ENCODE data around the gene FKBP11.
"Not testable (repeated sequence)": the region's sequence is repeated elsewhere in the genome, so short reads cannot be mapped to it uniquely, and the experiment has no call there.

FKBP11 gene

GRCh38 chr12:48954841-48955501 is 29.7 kb upstream of the FKBP11 start:
- DNase-seq = no peak

- no peak for DNase-seq
Observed at GRCh38 chr12:48954061-48954460, 28.8 kb upstream of the FKBP11 start.

GRCh38 chr12:48952691-48953090 is 27.4 kb upstream of the FKBP11 start:
- DNase-seq = no peak

GRCh38 chr12:48947727-48948126 is 22.4 kb upstream of the FKBP11 start:
- DNase-seq = no peak

- no peak for DNase-seq
Observed at GRCh38 chr12:48946943-48947342, 21.7 kb upstream of the FKBP11 start.

GRCh38 chr12:48946205-48946604 is 20.9 kb upstream of the FKBP11 start:
- DNase-seq = no peak

GRCh38 chr12:48943221-48943620 is 17.9 kb upstream of the FKBP11 start:
- DNase-seq = no peak

GRCh38 chr12:48940181-48940580 is 14.9 kb upstream of the FKBP11 start:
- no peak for DNase-seq

GRCh38 chr12:48938805-48939204 is 13.5 kb upstream of the FKBP11 start:
- no peak for DNase-seq

GRCh38 chr12:48937170-48937569 is 11.9 kb upstream of the FKBP11 start:
- no peak for DNase-seq

GRCh38 chr12:48936379-48936979 is 11.2 kb upstream of the FKBP11 start:
- peak; percentile 32 for DNase-seq

- no peak for DNase-seq
Observed at GRCh38 chr12:48934312-48934706, 9.0 kb upstream of the FKBP11 start.

GRCh38 chr12:48933664-48934311 is 8.5 kb upstream of the FKBP11 start:
- no peak for DNase-seq

GRCh38 chr12:48932878-48933277 is 7.6 kb upstream of the FKBP11 start:
- no peak for DNase-seq

- no peak for DNase-seq
Observed at GRCh38 chr12:48930475-48930874, 5.2 kb upstream of the FKBP11 start.

GRCh38 chr12:48929551-48929950 is 4.3 kb upstream of the FKBP11 start:
- no peak for DNase-seq

- DNase-seq = no peak
Observed at GRCh38 chr12:48927261-48927660, 2.0 kb upstream of the FKBP11 start.

GRCh38 chr12:48924617-48925303 is 532 bp downstream of the FKBP11 start:
- no peak for DNase-seq

- no peak for DNase-seq
Observed at GRCh38 chr12:48923117-48923516, 2.2 kb downstream of the FKBP11 start.

- no peak for DNase-seq
Observed at GRCh38 chr12:48917857-48918537, 7.3 kb downstream of the FKBP11 start.

GRCh38 chr12:48910196-48910595 is 15.1 kb downstream of the FKBP11 start:
- no peak for DNase-seq

GRCh38 chr12:48909698-48910097 is 15.6 kb downstream of the FKBP11 start:
- not testable (repeated sequence) for DNase-seq

GRCh38 chr12:48907245-48907644 is 18.0 kb downstream of the FKBP11 start:
- DNase-seq = no peak

All from SHP77 treated with DMSO at 0.1 percent for 48 hours (cell line).